Measurements from ENCODE around the gene TMEM139. TPM values are rescaled to one million over a fixed set of nuclear protein-coding genes. Genes with fewer than 3 reads are reported as not detected.

Gene TMEM139
- total RNA-seq, 1 donor from 2014 or later, result 0.20 TPM

DNA sequence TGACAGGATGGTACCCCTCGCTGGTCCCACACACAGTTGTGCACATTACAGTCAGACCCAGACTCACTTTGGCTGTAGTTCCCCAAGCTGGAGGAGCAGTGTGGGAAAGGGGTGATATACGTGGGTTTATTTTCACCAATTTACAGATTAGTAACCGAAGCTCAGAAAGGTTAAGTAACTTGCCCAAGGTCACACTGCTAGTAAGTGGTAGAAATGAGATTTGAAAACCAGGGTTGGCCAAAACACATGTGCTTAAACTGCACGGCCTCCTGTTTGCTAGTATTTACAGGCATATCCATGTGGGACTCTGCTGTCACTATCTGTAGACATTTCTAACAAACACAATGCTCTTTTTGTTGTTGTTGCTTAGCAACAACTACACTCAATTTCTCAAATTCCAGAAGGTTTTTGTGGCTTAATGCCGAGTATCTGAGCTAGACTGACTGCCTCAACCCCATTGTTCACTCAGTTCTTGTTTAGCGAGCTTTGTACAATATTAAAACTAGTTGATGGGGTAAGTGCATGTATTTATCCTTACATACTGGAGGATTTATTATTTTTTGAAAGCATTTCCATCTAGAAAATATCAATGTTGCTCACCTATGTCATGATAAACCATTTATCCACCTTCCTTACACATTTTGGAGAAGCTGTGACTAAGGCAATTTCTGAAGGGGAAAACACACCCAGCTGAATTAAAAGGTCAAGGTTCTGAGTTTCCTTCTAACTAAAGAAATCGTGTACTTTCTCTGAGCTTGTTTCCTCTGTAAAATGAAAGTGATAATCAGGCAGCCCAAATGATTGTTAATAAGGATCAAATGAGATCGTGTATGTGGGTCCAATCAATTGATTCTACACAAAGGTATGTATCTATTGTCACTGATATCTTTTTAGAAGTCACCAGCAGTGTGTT, 5.3 kb upstream of the TMEM139 start:
- H3K27me3 ChIP-seq (ENCODE audit: insufficient read depth, low read length), result no peaks in the 10 kb centered on the region
- H3K4me2 ChIP-seq (ENCODE audit: low read length), result peak overlapping the region; percentile 56
- no peaks in the 10 kb centered on the region for H3K36me3 ChIP-seq (ENCODE audit: insufficient read depth, low read length)
- no peaks in the 10 kb centered on the region for H4K20me1 ChIP-seq (ENCODE audit: insufficient read depth, low read length)
- H3K9ac ChIP-seq (ENCODE audit: low read length), result peak overlapping the region; percentile 19
- Mint-ChIP-seq H3K4me1 (ENCODE audit: low read depth, unreplicated experiment) (peaks cover 23% of the 10 kb centered on the region), H3K27ac (ENCODE audit: unreplicated experiment) (peak overlapping the region; percentile 87), H3K27me3 (ENCODE audit: low read depth, unreplicated experiment) (no peaks in the 10 kb centered on the region), H3K4me3 (ENCODE audit: unreplicated experiment) (no peak overlapping the region), H3K36me3 (ENCODE audit: low read depth, unreplicated experiment) (no peaks in the 10 kb centered on the region), H3K9me3 (ENCODE audit: unreplicated experiment) (no peaks in the 10 kb centered on the region)
- FAIRE-seq (peak; percentile 75), DNase-seq (ENCODE audit: low read depth) (peak; percentile 73)
- peak overlapping the region; percentile 8 for H3K27ac ChIP-seq (ENCODE audit: low read depth, low read length)
- H3K9me3 ChIP-seq (ENCODE audit: insufficient read depth, low read depth, low read length), result no peaks in the 10 kb centered on the region
- peak overlapping the region; percentile 36 for H2AFZ ChIP-seq (ENCODE audit: low read depth, low read length)
- TF ChIP-seq, protein P1, sequence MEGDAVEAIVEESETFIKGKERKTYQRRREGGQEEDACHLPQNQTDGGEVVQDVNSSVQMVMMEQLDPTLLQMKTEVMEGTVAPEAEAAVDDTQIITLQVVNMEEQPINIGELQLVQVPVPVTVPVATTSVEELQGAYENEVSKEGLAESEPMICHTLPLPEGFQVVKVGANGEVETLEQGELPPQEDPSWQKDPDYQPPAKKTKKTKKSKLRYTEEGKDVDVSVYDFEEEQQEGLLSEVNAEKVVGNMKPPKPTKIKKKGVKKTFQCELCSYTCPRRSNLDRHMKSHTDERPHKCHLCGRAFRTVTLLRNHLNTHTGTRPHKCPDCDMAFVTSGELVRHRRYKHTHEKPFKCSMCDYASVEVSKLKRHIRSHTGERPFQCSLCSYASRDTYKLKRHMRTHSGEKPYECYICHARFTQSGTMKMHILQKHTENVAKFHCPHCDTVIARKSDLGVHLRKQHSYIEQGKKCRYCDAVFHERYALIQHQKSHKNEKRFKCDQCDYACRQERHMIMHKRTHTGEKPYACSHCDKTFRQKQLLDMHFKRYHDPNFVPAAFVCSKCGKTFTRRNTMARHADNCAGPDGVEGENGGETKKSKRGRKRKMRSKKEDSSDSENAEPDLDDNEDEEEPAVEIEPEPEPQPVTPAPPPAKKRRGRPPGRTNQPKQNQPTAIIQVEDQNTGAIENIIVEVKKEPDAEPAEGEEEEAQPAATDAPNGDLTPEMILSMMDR (IDR thresholded peaks at IDR 0.05; ENCODE audit: insufficient read depth, low read depth, low read length), result no peak
- TF ChIP-seq EZH2 (IDR thresholded peaks at IDR 0.05; ENCODE audit: insufficient read depth, low read length), result no peak
- H3K4me1 ChIP-seq (ENCODE audit: insufficient read depth, low read length), result peaks cover 8% of the 10 kb centered on the region
- no peak overlapping the region for H3K4me3 ChIP-seq (ENCODE audit: insufficient read depth, low read depth, low read length)
- H3K79me2 ChIP-seq (ENCODE audit: insufficient read depth, low read length), result no peaks in the 10 kb centered on the region

DNA sequence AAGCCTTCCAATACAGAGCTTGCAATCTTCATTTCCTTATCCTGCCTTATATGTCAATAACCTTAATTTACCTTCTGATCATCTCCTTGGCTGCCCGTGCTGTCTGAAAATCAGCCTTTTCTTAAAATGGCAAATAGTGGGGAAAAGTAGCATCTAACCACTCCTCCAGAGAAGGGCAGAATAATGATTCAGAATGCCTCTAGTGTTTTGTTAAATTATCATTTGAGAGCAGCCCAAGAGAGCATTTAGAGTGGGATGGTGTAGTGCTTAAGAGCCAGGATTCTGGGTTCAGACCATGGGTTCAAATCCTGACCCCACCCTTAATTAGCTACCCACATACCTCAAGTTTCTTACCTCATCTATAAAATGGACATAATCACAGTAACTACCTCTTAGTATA, 4.6 kb upstream of the TMEM139 start:
- H3K36me3 Mint-ChIP-seq (ENCODE audit: low read depth, unreplicated experiment), result no peaks in the 10 kb centered on the region
- no peak overlapping the region for H3K27ac ChIP-seq (ENCODE audit: low read depth, low read length)
- no peak overlapping the region for H2AFZ ChIP-seq (ENCODE audit: low read depth, low read length)
- no peak for FAIRE-seq
- H3K27me3 Mint-ChIP-seq (ENCODE audit: low read depth, unreplicated experiment), result no peaks in the 10 kb centered on the region
- no peaks in the 10 kb centered on the region for H3K79me2 ChIP-seq (ENCODE audit: insufficient read depth, low read length)
- no peaks in the 10 kb centered on the region for H4K20me1 ChIP-seq (ENCODE audit: insufficient read depth, low read length)
- H3K4me3 ChIP-seq (ENCODE audit: insufficient read depth, low read depth, low read length), result no peak overlapping the region
- no peak overlapping the region for H3K4me3 Mint-ChIP-seq (ENCODE audit: unreplicated experiment)
- TF ChIP-seq, protein P1 (IDR thresholded peaks at IDR 0.05; ENCODE audit: insufficient read depth, low read depth, low read length), result no peak
- H3K27me3 ChIP-seq (ENCODE audit: insufficient read depth, low read length), result no peaks in the 10 kb centered on the region
- no peaks in the 10 kb centered on the region for H3K9me3 Mint-ChIP-seq (ENCODE audit: unreplicated experiment)
- H3K9ac ChIP-seq (ENCODE audit: low read length), result peak overlapping the region; percentile 19
- H3K27ac Mint-ChIP-seq (ENCODE audit: unreplicated experiment), result peak overlapping the region; percentile 87
- H3K36me3 ChIP-seq (ENCODE audit: insufficient read depth, low read length), result no peaks in the 10 kb centered on the region
- peak overlapping the region; percentile 56 for H3K4me2 ChIP-seq (ENCODE audit: low read length)
- no peak for DNase-seq (ENCODE audit: low read depth)
- no peaks in the 10 kb centered on the region for H3K9me3 ChIP-seq (ENCODE audit: insufficient read depth, low read depth, low read length)
- H3K4me1 Mint-ChIP-seq (ENCODE audit: low read depth, unreplicated experiment), result peaks cover 23% of the 10 kb centered on the region
- peaks cover 8% of the 10 kb centered on the region for H3K4me1 ChIP-seq (ENCODE audit: insufficient read depth, low read length)

DNA sequence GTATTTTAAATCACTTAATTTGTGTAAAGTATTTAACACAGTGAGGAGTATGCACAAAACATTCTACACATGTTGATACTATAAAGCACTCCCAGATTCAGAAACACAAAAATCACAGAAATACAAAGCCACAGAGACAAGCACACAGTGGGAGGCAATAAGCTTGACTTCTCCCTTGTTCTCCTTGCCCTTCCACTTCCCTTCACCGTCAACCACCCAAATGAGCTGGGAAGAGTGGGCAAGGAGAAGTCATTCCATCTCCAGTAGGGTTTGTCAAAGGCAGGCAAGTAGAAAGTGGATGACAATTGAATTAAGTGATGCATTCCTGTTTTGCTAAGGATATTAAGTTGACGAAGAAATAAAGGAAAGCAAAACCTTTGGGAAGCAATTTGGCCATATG, 4.2 kb upstream of the TMEM139 start:
- Histone ChIP-seq H3K4me3 (ENCODE audit: insufficient read depth, low read depth, low read length) (no peak overlapping the region), H3K4me1 (ENCODE audit: insufficient read depth, low read length) (peaks cover 8% of the 10 kb centered on the region), H4K20me1 (ENCODE audit: insufficient read depth, low read length) (no peaks in the 10 kb centered on the region), H3K4me2 (ENCODE audit: low read length) (no peak overlapping the region), H2AFZ (ENCODE audit: low read depth, low read length) (no peak overlapping the region), H3K9ac (ENCODE audit: low read length) (no peak overlapping the region), H3K79me2 (ENCODE audit: insufficient read depth, low read length) (no peaks in the 10 kb centered on the region), H3K27ac (ENCODE audit: low read depth, low read length) (no peak overlapping the region), H3K27me3 (ENCODE audit: insufficient read depth, low read length) (no peaks in the 10 kb centered on the region), H3K36me3 (ENCODE audit: insufficient read depth, low read length) (no peaks in the 10 kb centered on the region), H3K9me3 (ENCODE audit: insufficient read depth, low read depth, low read length) (no peaks in the 10 kb centered on the region)
- no peak for FAIRE-seq
- Mint-ChIP-seq H3K27ac (ENCODE audit: unreplicated experiment) (no peak overlapping the region), H3K27me3 (ENCODE audit: low read depth, unreplicated experiment) (no peaks in the 10 kb centered on the region), H3K4me3 (ENCODE audit: unreplicated experiment) (no peak overlapping the region), H3K9me3 (ENCODE audit: unreplicated experiment) (no peaks in the 10 kb centered on the region), H3K36me3 (ENCODE audit: low read depth, unreplicated experiment) (no peaks in the 10 kb centered on the region), H3K4me1 (ENCODE audit: low read depth, unreplicated experiment) (peaks cover 23% of the 10 kb centered on the region)
- DNase-seq (ENCODE audit: low read depth), result no peak
- no peak for TF ChIP-seq EZH2 (IDR thresholded peaks at IDR 0.05; ENCODE audit: insufficient read depth, low read length)
- TF ChIP-seq, protein P1 (IDR thresholded peaks at IDR 0.05; ENCODE audit: insufficient read depth, low read depth, low read length), result no peak

Data from astrocyte (in vitro differentiated cells and primary cell).